Smooth muscle cell of the brain vasculature (primary cell): ENCODE measurements around the gene MYOF.
A peak's percentile ranks its signal among the peaks of the same experiment; 100 is the strongest.
"Not testable (repeated sequence)": the region's sequence is repeated elsewhere in the genome, so short reads cannot be mapped to it uniquely, and the experiment has no call there.

ENCODE experiments used
- DNase-seq: peaks from one replicate; pipeline ENCODE4 v3.0.0-alpha.2; 2012; ENCODE audit warnings: low read depth, low spot score

The MYOF gene

DNA sequence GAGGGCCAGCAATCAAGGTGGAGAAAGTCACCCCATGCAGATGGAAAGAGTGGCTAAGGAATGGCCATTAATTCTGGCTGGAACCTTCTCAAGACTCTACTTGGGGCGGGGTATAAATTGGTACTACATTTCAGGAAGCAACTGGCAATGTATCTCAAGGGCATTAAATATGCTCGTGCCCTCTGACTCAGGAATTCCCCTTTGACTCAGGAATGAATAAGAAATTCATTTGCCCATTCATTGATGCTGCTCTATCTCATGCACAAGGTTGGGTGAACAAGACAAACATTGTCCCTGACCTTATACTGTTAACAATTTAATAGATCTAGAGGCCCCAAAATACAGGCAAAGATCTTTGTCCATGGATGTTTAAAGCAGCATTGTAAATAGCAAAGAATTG lies 188.1 kb downstream of the MYOF start:
- DNase-seq = no peak

DNA sequence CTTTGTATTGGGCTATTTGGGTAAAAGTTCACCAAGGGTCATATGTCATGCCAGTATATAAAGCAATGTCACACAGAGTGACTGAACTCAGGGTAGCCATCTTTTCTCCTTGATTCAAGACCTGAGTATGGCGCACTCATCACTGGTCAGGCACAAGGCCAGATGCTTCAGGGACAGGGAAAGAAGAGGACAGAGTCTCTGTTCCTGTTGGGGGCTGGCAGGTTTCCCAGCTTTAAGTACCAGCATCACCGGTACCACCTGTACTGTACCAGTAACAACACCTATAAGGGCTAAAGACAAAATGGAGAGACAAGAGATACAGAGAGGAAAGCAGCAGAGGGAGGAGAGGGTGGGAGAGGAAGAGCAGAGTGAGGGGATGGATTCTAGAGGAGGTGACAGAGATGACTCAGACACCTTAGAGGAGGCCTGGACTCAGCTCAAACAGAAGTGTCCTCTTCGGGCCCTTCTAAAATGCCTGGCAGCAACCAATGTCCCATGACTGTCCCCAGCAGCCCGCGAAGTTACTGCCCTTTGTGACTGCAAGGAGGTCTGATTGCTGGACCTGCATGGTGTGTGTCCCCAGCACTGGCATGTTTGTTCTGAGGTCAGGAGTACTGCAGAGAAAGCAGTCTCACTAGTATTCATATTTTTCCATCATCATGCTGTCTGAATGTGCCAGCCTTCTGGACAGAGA lies 191.3 kb downstream of the MYOF start:
- DNase-seq = no peak

- peak; percentile 31 for DNase-seq
Measured at GRCh38 chr10:93288679-93289634, 193.2 kb downstream of the MYOF start.

DNA sequence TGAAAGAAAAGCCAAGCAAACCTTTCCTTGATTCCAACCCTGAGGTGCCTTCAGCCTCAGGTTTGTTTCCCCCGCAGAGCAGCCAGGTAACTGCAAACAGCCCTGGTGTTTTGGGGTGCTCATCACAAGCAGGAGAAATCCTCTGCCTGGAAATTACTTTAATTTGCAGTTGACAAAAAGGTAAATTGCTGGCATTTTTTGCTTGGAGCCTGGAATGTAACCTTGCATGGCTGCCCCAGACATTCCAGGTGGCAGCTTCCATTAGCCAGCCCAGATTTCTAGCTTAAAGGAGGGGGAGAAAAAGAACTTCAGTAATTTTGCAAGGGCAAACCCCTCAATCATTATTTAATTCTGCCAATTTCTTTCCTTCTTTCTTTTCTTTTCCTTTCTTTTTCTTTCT lies 194.4 kb downstream of the MYOF start:
- DNase-seq = no peak

DNA sequence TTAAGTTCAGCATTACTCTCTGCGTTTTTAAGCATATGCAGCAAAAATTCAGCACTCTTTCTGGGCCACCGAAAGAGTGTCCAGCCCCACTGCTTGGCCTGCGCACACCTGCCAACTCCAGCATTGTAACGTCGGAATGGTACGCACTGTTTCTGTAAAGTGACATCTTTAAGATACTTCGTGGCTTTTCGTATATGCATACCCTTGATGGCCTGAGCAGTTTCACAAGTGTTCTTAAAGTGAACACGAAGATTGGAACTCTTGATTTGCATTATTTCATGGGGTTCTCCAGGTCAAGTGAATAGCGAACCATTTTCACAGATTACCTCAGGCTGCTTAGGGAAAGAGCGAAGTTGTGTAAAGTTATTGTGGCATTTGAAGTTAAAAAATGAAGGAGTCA lies 197.9 kb downstream of the MYOF start:
- not testable (repeated sequence) for DNase-seq

GRCh38 chr10:93281367-93281720 lies 200.8 kb downstream of the MYOF start:
- no peak for DNase-seq

- DNase-seq = no peak
Measured at GRCh38 chr10:93280699-93281366, 201.3 kb downstream of the MYOF start.

GRCh38 chr10:93280121-93280698 lies 201.9 kb downstream of the MYOF start:
- DNase-seq = no peak

DNA sequence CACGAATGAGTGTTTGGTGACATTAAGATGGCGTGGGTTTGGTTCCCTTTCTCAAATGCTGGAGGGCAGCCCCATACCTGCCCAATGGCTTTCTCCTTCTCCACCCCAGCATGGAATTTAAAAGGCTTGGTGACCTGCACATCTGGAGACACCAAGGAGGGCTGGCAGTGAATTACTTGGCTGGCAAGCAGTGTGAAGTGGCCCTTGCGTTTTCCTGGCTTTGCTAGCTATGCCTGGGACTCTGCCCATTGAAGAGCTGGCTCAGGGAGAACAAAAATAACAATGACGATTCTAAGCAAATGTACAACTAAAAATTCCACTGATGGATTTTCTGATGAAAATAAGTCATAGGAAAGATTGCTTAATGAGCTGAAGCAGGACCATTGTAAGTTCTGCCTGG lies 204.8 kb downstream of the MYOF start:
- DNase-seq = no peak

DNA sequence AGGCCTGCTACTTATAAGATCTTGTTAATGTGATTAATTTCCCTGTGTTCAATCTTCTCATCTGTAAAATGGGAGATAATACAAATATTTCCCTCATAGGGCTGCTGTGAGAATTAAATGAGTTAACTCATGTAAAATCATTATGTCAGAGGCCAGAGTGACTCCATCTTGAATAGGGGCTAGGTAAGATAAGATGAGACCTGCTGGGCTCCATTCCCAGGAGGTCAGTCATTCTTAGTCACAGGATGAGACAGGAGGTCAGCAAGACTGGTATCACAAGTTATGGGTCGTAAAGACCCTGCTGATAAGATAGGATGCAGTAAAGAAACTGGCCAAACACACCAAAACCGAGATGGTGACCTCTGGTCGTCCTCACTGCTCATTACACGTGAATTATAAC lies 207.7 kb downstream of the MYOF start:
- no peak for DNase-seq

- DNase-seq = no peak
Measured at GRCh38 chr10:93272884-93273675, 209.1 kb downstream of the MYOF start.

DNA sequence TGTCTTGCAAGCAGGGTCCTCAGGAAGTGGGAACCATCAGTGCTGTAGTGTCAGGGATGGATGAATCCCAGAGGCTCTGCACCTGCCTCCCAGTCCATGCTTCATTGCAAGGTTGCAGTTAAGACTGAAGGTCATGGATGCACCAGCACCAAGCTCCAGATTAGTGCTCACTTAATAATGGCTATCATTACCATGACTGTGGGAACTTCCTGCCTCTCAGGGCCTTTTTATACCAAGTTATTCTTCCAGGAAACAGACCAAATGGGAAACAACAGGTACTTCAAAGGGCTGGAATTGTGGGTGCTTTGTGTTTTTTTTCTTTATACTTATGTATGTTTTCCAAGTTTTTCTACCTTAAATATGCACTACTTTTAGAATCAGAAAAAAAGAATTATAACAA lies 210.8 kb downstream of the MYOF start:
- no peak for DNase-seq

DNA sequence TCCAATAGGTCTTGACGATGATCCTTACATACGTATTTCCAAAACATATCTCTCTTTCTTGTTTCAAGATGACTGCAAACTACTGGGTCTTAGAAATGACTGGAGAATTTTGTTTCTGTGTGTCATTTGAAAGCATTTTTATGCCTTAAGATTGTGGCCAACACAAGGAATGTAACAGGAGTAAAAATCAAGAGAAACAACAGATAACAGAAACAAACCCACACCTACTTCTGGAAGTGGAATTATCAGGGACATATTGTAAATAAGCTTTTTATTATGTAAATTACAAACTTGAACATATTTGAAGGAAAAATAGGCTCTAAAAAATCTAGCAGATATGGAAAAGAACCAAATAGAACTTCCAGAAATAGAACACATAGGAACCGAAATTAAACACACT lies 212.9 kb downstream of the MYOF start:
- DNase-seq = no peak

DNA sequence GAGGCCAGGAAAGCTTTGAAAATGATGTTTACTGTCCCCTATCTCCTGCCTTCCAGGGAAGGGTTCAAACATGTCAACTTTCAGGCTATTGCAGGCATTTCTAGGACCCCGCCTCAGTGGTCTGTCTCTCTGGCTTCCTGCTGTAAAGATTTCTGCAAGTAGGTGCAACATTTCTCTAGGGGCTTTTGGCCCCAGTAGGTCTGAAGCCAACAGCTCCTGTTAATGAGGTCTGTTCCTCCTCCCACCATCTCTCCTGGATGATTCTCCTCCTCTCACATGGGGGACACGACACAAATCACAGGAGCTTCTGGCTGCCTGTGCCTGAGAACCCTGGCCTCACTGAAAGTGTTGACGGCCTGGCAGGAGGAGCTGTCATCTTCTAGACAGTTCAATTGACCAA lies 214.1 kb downstream of the MYOF start:
- DNase-seq = no peak

- DNase-seq = no peak
Measured at GRCh38 chr10:93267521-93267920, 214.6 kb downstream of the MYOF start.

DNA sequence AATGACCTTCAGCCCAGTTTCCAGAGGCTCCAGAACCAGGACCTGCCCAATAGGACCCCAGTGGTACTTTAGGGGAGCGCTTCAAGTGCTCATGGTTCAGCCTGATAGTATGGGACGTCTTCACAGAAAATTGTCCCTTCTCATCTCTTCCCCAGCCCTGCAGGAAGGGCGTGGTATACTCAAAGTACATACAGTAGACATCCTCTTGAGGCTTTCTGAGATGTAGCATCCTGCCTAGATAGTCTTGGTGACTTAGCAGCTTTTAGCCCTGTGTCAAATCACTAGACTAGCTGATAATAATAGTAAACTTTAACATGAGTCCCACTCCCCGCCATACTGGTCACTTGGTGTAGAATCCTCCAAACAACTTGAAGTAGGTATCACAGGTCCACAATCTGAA lies 215.3 kb downstream of the MYOF start:
- no peak for DNase-seq

GRCh38 chr10:93261961-93262610 lies 220.0 kb downstream of the MYOF start:
- DNase-seq = no peak

- no peak for DNase-seq
Measured at GRCh38 chr10:93261089-93261488, 221.0 kb downstream of the MYOF start.

DNA sequence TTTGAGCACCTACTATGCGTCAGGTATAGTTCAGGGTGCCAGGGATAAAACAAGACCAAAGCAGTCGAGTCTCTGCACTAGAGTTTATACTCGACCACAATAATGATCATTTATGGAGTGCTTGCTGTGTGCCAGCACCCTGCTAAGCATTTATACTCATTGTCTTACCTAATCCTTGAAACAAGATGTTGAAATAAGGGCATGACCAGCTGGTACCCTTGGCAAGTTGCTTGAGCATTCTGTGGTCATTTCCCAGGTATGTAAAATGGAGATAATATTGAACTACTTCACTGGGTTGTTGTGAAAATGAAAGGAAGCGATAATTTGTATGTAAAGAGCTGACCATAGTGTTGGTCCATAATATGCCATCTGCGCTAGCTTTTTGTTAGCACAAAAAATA lies 223.0 kb downstream of the MYOF start:
- no peak for DNase-seq
